Astrocyte (in vitro differentiated cells and primary cell): ENCODE data around the gene ULK3. TPM values are rescaled to one million over a fixed set of nuclear protein-coding genes. Genes with fewer than 3 reads are reported as not detected.

Source experiments
- DNase-seq: peaks from one replicate; pipeline ENCODE4 v3.0.0-alpha.2; 2010; ENCODE audit warnings: low read depth
- FAIRE-seq: peaks from 2 replicates; lab custom pipeline; 2011; peaks lifted over from hg19 to GRCh38; lab: Jason Lieb, UNC
- H2AFZ ChIP-seq: 2 replicates; pipeline ENCODE4 v1.6.0; 2012; ENCODE audit warnings: low read depth, low read length, inconsistent platforms
- H3K27ac ChIP-seq: 2 replicates; pipeline ENCODE4 v1.5.1; 2011; ENCODE audit warnings: low read depth, low read length, inconsistent platforms
- H3K27me3 ChIP-seq: 2 replicates; pipeline ENCODE4 v1.6.0; 2011; ENCODE audit warnings: low read length, inconsistent platforms; ENCODE audit not compliant: insufficient read depth
- H3K36me3 ChIP-seq: 2 replicates; pipeline ENCODE4 v1.5.1; 2011; ENCODE audit warnings: low read length, inconsistent platforms; ENCODE audit not compliant: insufficient read depth
- H3K4me1 ChIP-seq: 2 replicates; pipeline ENCODE4 v1.5.1; 2011; ENCODE audit warnings: low read length, inconsistent platforms; ENCODE audit not compliant: insufficient read depth
- H3K4me2 ChIP-seq: 2 replicates; pipeline ENCODE4 v1.6.0; 2012; ENCODE audit warnings: low read length, inconsistent platforms
- H3K4me3 ChIP-seq: 2 replicates; pipeline ENCODE4 v1.5.1; 2011; ENCODE audit warnings: low read depth, mild to moderate bottlenecking, low read length, inconsistent platforms; ENCODE audit not compliant: insufficient read depth
- H3K79me2 ChIP-seq: 2 replicates; pipeline ENCODE4 v1.6.0; 2012; ENCODE audit warnings: mild to moderate bottlenecking, low read length, inconsistent platforms; ENCODE audit not compliant: insufficient read depth
- H3K9ac ChIP-seq: 2 replicates; pipeline ENCODE4 v1.6.0; 2012; ENCODE audit warnings: mild to moderate bottlenecking, low read length, inconsistent platforms
- H3K9me3 ChIP-seq: 2 replicates; pipeline ENCODE4 v1.5.1; 2012; ENCODE audit warnings: low read depth, mild to moderate bottlenecking, low read length, inconsistent platforms; ENCODE audit not compliant: insufficient read depth
- H4K20me1 ChIP-seq: 2 replicates; pipeline ENCODE4 v1.6.0; 2012; ENCODE audit warnings: low read length, inconsistent platforms; ENCODE audit not compliant: insufficient read depth
- H3K27ac Mint-ChIP-seq: one replicate; pipeline ENCODE4 v1.8.0; 2021; ENCODE audit warnings: mild to moderate bottlenecking, mixed read lengths; ENCODE audit not compliant: unreplicated experiment
- H3K27me3 Mint-ChIP-seq: one replicate; pipeline ENCODE4 v1.8.0; 2021; ENCODE audit warnings: low read depth, mixed read lengths; ENCODE audit not compliant: unreplicated experiment
- H3K36me3 Mint-ChIP-seq: one replicate; pipeline ENCODE4 v1.8.0; 2021; ENCODE audit warnings: low read depth, mixed read lengths; ENCODE audit not compliant: unreplicated experiment
- H3K4me1 Mint-ChIP-seq: one replicate; pipeline ENCODE4 v1.8.0; 2021; ENCODE audit warnings: low read depth, mixed read lengths; ENCODE audit not compliant: unreplicated experiment
- H3K4me3 Mint-ChIP-seq: one replicate; pipeline ENCODE4 v1.8.0; 2021; ENCODE audit warnings: mild to moderate bottlenecking, moderate library complexity, mixed read lengths; ENCODE audit not compliant: unreplicated experiment
- H3K9me3 Mint-ChIP-seq: one replicate; pipeline ENCODE4 v1.8.0; 2021; ENCODE audit warnings: mild to moderate bottlenecking, mixed read lengths; ENCODE audit not compliant: unreplicated experiment
- EZH2 ChIP-seq: IDR thresholded peaks from 2 replicates; pipeline ENCODE4 v1.6.1; 2012; ENCODE audit warnings: mild to moderate bottlenecking, low read length, inconsistent platforms; ENCODE audit not compliant: insufficient read depth
- total RNA-seq: library from RNA; stranded (reverse); gene quantifications from 2 replicates; pipeline ENCODE4 v1.2.1, GENCODE V29; 2021
- TF ChIP-seq, protein P1 (sequence below): IDR thresholded peaks from 2 replicates; pipeline ENCODE4 v1.5.1; 2011; ENCODE audit warnings: low read depth, mild to moderate bottlenecking, inconsistent platforms, low read length, moderate library complexity; ENCODE audit not compliant: insufficient read depth

Gene ULK3
- total RNA-seq, 1 donor from 2014 or later, result 15.6 TPM

DNA sequence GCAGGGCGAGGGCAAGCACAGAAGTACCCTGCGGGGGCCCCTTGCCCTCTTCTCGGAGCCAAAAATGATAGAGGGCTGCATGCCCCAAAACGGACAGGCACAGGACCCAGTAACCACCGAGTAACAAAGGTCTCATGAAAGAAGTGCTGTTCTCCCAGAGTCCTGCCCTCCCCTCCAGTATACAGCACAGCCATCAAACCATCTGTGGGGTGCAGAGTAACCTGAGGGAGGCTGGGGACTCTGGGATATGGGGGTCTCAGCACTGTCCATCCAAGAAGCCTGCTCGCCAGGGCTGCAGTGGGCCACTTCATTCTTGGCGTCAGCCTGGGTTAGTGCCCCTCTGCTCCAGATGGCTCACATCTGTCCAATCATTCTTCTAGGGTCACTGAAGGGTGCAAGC, 6.1 kb downstream of the ULK3 start:
- H3K27me3 ChIP-seq, result no peaks in the 10 kb centered on the region
- H3K27ac ChIP-seq, result no peak overlapping the region
- H3K27me3 Mint-ChIP-seq, result peaks cover 7% of the 10 kb centered on the region
- H3K27ac Mint-ChIP-seq, result no peak overlapping the region
- H3K9me3 ChIP-seq, result no peaks in the 10 kb centered on the region
- H3K79me2 ChIP-seq, result no peaks in the 10 kb centered on the region
- TF ChIP-seq, protein P1, sequence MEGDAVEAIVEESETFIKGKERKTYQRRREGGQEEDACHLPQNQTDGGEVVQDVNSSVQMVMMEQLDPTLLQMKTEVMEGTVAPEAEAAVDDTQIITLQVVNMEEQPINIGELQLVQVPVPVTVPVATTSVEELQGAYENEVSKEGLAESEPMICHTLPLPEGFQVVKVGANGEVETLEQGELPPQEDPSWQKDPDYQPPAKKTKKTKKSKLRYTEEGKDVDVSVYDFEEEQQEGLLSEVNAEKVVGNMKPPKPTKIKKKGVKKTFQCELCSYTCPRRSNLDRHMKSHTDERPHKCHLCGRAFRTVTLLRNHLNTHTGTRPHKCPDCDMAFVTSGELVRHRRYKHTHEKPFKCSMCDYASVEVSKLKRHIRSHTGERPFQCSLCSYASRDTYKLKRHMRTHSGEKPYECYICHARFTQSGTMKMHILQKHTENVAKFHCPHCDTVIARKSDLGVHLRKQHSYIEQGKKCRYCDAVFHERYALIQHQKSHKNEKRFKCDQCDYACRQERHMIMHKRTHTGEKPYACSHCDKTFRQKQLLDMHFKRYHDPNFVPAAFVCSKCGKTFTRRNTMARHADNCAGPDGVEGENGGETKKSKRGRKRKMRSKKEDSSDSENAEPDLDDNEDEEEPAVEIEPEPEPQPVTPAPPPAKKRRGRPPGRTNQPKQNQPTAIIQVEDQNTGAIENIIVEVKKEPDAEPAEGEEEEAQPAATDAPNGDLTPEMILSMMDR, result no peak
- peaks cover 15% of the 10 kb centered on the region for H3K36me3 Mint-ChIP-seq
- no peak overlapping the region for H2AFZ ChIP-seq
- no peaks in the 10 kb centered on the region for H3K36me3 ChIP-seq
- FAIRE-seq (no peak), DNase-seq (no peak)
- H3K4me1 ChIP-seq, result no peaks in the 10 kb centered on the region
- H4K20me1 ChIP-seq, result peaks cover 18% of the 10 kb centered on the region
- H3K9me3 Mint-ChIP-seq, result peaks cover 2% of the 10 kb centered on the region
- peaks cover 2% of the 10 kb centered on the region for H3K4me1 Mint-ChIP-seq
- no peak overlapping the region for H3K4me3 ChIP-seq
- no peak overlapping the region for H3K4me2 ChIP-seq
- H3K4me3 Mint-ChIP-seq, result no peak overlapping the region
- H3K9ac ChIP-seq, result no peak overlapping the region

DNA sequence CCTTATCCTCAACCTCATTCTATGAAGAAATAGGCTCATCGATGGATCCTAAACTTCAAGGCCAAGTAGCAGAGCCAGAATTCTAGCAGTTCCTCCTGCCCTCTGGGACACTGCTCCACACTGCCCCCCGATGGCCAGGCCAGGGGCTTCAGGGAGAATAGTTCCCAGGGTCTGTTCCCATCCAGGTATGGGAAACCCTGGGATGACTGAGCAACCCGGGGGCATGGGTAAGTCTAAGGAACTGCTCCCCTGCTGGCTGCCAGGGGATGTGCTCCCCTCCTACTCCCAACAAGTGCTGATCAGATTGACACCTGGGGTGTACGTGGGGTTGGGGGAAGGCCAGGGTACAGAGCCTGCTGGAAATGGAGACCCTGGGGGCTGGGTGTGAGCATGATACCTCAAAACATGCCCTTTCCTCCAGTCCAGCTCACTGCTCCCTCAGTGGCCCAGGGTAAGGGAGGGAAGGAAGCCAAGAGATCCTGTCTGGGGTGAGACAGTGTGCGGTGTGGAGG, 7.6 kb downstream of the ULK3 start:
- Histone ChIP-seq H2AFZ (no peak overlapping the region), H3K27me3 (no peaks in the 10 kb centered on the region), H3K9me3 (no peaks in the 10 kb centered on the region), H3K9ac (no peak overlapping the region), H3K79me2 (no peaks in the 10 kb centered on the region), H4K20me1 (peaks cover 7% of the 10 kb centered on the region), H3K4me3 (no peak overlapping the region), H3K27ac (no peak overlapping the region), H3K4me2 (no peak overlapping the region), H3K4me1 (no peaks in the 10 kb centered on the region), H3K36me3 (no peaks in the 10 kb centered on the region)
- Mint-ChIP-seq H3K27me3 (peaks cover 16% of the 10 kb centered on the region), H3K4me3 (no peak overlapping the region), H3K36me3 (peaks cover 10% of the 10 kb centered on the region), H3K9me3 (peaks cover 2% of the 10 kb centered on the region), H3K4me1 (peaks cover 2% of the 10 kb centered on the region), H3K27ac (peak overlapping the region; percentile 18)
- no peak for TF ChIP-seq EZH2
- TF ChIP-seq, protein P1, result peak; percentile 71
- FAIRE-seq (no peak), DNase-seq (no peak)

DNA sequence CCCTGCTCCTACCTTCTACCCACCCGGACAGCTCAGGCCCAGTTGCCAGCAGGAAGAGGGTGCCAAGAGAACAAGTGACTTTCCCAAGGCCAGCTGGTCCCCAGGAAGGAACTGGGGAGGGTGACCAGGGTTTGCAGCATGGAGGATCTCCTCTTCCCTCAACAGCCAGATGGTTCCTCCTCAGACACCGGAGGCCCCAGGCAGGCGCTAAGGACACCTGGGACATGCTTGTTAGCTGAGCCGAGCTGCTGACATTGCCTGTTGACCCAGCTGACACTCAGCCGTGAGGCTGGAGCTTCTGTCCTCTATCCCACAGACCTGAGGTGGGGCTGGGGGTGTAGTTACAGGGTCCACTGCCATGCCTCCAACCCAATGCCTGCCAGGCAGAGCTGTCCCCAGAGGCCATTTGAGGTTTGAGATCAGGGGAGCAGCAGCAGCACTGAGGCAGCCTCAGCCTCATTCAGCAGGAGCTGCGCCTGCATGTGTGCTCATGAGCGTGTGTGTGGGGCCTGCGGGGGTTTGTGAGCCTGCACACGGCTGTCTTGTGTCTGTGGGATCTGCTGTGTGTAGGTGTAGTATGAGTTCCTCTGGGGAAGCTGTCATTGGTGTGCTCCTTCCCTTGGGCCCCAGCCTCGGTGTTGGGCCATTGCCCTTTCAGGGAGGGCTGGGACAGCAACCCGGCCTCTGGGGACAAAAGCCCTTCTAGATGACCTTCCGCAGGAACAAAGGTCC, 9.4 kb downstream of the ULK3 start:
- TF ChIP-seq EZH2, result no peak
- TF ChIP-seq, protein P1, result no peak
- Histone ChIP-seq H3K36me3 (no peaks in the 10 kb centered on the region), H3K9ac (no peak overlapping the region), H2AFZ (no peak overlapping the region), H4K20me1 (peaks cover 7% of the 10 kb centered on the region), H3K4me2 (no peak overlapping the region), H3K4me1 (no peaks in the 10 kb centered on the region), H3K27me3 (peaks cover 3% of the 10 kb centered on the region), H3K79me2 (no peaks in the 10 kb centered on the region), H3K4me3 (no peak overlapping the region), H3K27ac (no peak overlapping the region), H3K9me3 (no peaks in the 10 kb centered on the region)
- H3K4me1 Mint-ChIP-seq, result peaks cover 2% of the 10 kb centered on the region
- no peak for FAIRE-seq
- no peak overlapping the region for H3K27ac Mint-ChIP-seq
- peaks cover 24% of the 10 kb centered on the region for H3K27me3 Mint-ChIP-seq
- DNase-seq, result no peak
- H3K9me3 Mint-ChIP-seq, result peaks cover 2% of the 10 kb centered on the region
- H3K4me3 Mint-ChIP-seq, result no peak overlapping the region
- H3K36me3 Mint-ChIP-seq, result peaks cover 8% of the 10 kb centered on the region
